Heart left ventricle (tissue), 13 donors: ENCODE results near the gene LGALS7B.

Experiments
- CTCF ChIP-seq, 12 donors: fragments of 200-600 bp; sonication (generic) in 4 of 12; IDR thresholded peaks; one replicate each; pipeline versions ENCODE4 v1.5.0 to v1.8.0; 2018 to 2022; ENCODE audit warnings: antibody characterized with exemption in 12 of 12, mild to moderate bottlenecking in 5 of 12
- POLR2A ChIP-seq, 2 donors: fragments of 450-650 bp; IDR thresholded peaks; one replicate each; pipeline ENCODE4 v1.6.1; 2017; ENCODE audit warnings: antibody characterized with exemption in 2 of 2, mild to moderate bottlenecking in 2 of 2, moderate library complexity in 2 of 2
- donor health status: ischemic (EF 13 %, LVEDD 7.1; RV severe dilation, severe dysfunction).
- donor health status: DM: no; HTN: yes; CAD: no.
- donor health status: DM: no; HTN: no; CAD: no.
- donor health status: ischemic (EF 25% LVEDD 6.9; RV normal size, moderate dysfunction).
- donor health status: ischemic (EF 25% LVEDD 5.7; RV mildly dilated, moderate dysfunction).
- donor health status: ischemic (EF 35%, LVEDD 5.7; RV mildly dilated, moderate dysfunction).
- donor health status: nonischemic (EF 11% LVEDD 7.7; RV severe dilation, severe dysfunction).
- donor health status: DM: yes; HTN: yes; CAD: no.
- donor health status: PGD.
- donor health status: ischemic (EF 29% LVEDD 5.4; RV normal size, mild dysfunction).
- donor health status: nonischemic (EF 23%, LVEDD 6.1; RV moderate dilation, normal function).

GRCh38 chr19:38739440-38740256, 49.4 kb upstream of the LGALS7B start:
- TF ChIP-seq CTCF (IDR thresholded peaks at IDR 0.05) (no peak), POLR2A (IDR thresholded peaks at IDR 0.05) (no peak)
